DND-41 (cell line): Measurements from ENCODE around the gene SNCA.

Experiments
- ATAC-seq: fragments of 200-7000 bp; cut with Tn5 transposase; 3 replicates; pipeline ENCODE4 v1.9.1; 2021; ENCODE audit warnings: low read depth; ENCODE audit not compliant: insufficient read depth
- DNase-seq: peaks from one replicate; pipeline ENCODE4 v3.0.0-alpha.2; 2020
- H2AFZ ChIP-seq: 2 replicates; pipeline ENCODE4 v1.6.0; 2012; ENCODE audit warnings: low read depth, low read length
- H3K27ac ChIP-seq: 2 replicates; pipeline ENCODE4 v1.5.1; 2012; ENCODE audit warnings: low read length, inconsistent platforms
- H3K27me3 ChIP-seq: fragments of 200-600 bp; sonication (generic); 2 replicates; pipeline ENCODE4 v1.6.0; 2012; ENCODE audit warnings: low read length, mild to moderate bottlenecking, inconsistent platforms; ENCODE audit not compliant: insufficient read depth, poor library complexity
- H3K36me3 ChIP-seq: 2 replicates; pipeline ENCODE4 v1.5.1; 2012; ENCODE audit warnings: low read length, inconsistent platforms; ENCODE audit not compliant: insufficient read depth
- H3K4me1 ChIP-seq: 2 replicates; pipeline ENCODE4 v1.5.1; 2012; ENCODE audit warnings: mild to moderate bottlenecking, low read length; ENCODE audit not compliant: insufficient read depth
- H3K4me2 ChIP-seq: 2 replicates; pipeline ENCODE4 v1.6.0; 2012; ENCODE audit warnings: mild to moderate bottlenecking, moderate library complexity, low read length, inconsistent platforms; ENCODE audit not compliant: insufficient read depth
- H3K4me3 ChIP-seq, 2 experiments: fragments of 200-600 bp in 1 of 2; shearing (Covaris generic) in 1 of 2; 2 replicates each; pipeline ENCODE4 v1.5.1; 2012 to 2016; ENCODE audit warnings: inconsistent platforms in 2 of 2, low read length in 2 of 2, mild to moderate bottlenecking in 2 of 2, low read depth in 1 of 2, moderate library complexity in 1 of 2
- H3K79me2 ChIP-seq: 2 replicates; pipeline ENCODE4 v1.6.0; 2012; ENCODE audit warnings: low read length, inconsistent platforms; ENCODE audit not compliant: insufficient read depth
- H3K9ac ChIP-seq: 2 replicates; pipeline ENCODE4 v1.6.0; 2012; ENCODE audit warnings: low read depth, mild to moderate bottlenecking, inconsistent platforms, low read length, moderate library complexity
- H3K9me3 ChIP-seq: 2 replicates; pipeline ENCODE4 v1.5.1; 2012; ENCODE audit warnings: low read length, moderate library complexity, mild to moderate bottlenecking, inconsistent platforms; ENCODE audit not compliant: insufficient read depth, severe bottlenecking
- H4K20me1 ChIP-seq: 2 replicates; pipeline ENCODE4 v1.6.0; 2012; ENCODE audit warnings: low read length; ENCODE audit not compliant: insufficient read depth
- EZH2 ChIP-seq: IDR thresholded peaks from 3 replicates; pipeline ENCODE4 v1.6.1; 2012; ENCODE audit warnings: borderline replicate concordance, low read depth, mild to moderate bottlenecking, moderate library complexity, low read length, inconsistent platforms; ENCODE audit not compliant: severe bottlenecking
- TF ChIP-seq, protein P1 (sequence below): IDR thresholded peaks from 2 replicates; pipeline ENCODE4 v1.5.1; 2012; ENCODE audit warnings: borderline replicate concordance, low read length, moderate library complexity, mild to moderate bottlenecking; ENCODE audit not compliant: poor library complexity, severe bottlenecking; ENCODE audit errors: extremely low read depth

Gene SNCA

DNA sequence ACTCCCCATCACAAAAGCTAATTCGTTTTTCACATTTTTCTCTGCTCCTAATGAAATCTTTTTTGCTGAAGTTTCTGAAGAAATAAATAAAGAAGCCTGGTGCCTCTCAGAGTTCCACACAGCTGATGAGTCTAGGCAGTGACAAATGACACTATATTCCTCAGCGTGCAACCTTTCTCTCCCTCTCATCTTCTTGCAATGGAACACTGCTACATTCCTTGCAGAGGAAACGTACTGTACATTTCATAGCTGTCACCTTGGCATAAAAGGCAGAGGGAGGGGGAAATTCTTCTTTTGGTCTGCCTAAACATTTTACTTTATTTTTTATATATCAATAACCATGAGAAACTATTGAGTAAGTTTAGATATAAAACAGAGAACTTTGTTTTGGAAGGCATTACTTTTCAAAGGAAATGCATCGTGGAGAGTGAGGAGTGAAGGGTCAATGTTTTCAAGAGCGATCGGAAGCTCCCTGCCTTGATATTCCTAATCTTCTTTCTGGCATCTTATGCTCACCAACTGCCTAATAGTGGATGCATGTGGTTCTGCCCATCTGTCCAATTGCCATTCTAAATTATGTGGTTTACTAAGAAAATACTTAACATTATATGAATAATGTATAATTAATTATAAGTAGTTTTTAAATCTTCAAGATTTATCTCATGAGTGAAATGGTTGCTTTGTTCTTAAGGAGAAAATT is 29.4 kb downstream of the SNCA start:
- no peaks in the 10 kb centered on the region for H3K27me3 ChIP-seq
- no peaks in the 10 kb centered on the region for H3K9me3 ChIP-seq
- H3K27ac ChIP-seq: no peak overlapping the region
- no peak overlapping the region for H3K9ac ChIP-seq
- no peak overlapping the region for H2AFZ ChIP-seq
- H3K4me1 ChIP-seq: no peaks in the 10 kb centered on the region
- no peaks in the 10 kb centered on the region for H4K20me1 ChIP-seq
- H3K4me3 ChIP-seq: no peak overlapping the region
- H3K79me2 ChIP-seq: peaks cover 10% of the 10 kb centered on the region; the same call in 1 of the 2 replicates
- TF ChIP-seq, protein P1, sequence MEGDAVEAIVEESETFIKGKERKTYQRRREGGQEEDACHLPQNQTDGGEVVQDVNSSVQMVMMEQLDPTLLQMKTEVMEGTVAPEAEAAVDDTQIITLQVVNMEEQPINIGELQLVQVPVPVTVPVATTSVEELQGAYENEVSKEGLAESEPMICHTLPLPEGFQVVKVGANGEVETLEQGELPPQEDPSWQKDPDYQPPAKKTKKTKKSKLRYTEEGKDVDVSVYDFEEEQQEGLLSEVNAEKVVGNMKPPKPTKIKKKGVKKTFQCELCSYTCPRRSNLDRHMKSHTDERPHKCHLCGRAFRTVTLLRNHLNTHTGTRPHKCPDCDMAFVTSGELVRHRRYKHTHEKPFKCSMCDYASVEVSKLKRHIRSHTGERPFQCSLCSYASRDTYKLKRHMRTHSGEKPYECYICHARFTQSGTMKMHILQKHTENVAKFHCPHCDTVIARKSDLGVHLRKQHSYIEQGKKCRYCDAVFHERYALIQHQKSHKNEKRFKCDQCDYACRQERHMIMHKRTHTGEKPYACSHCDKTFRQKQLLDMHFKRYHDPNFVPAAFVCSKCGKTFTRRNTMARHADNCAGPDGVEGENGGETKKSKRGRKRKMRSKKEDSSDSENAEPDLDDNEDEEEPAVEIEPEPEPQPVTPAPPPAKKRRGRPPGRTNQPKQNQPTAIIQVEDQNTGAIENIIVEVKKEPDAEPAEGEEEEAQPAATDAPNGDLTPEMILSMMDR: no peak
- no peak for TF ChIP-seq EZH2
- peaks cover 8% of the 10 kb centered on the region; the same call in 1 of the 2 replicates for H3K36me3 ChIP-seq
- ATAC-seq (no peak), DNase-seq (no peak)
- H3K4me2 ChIP-seq: no peak overlapping the region

DNA sequence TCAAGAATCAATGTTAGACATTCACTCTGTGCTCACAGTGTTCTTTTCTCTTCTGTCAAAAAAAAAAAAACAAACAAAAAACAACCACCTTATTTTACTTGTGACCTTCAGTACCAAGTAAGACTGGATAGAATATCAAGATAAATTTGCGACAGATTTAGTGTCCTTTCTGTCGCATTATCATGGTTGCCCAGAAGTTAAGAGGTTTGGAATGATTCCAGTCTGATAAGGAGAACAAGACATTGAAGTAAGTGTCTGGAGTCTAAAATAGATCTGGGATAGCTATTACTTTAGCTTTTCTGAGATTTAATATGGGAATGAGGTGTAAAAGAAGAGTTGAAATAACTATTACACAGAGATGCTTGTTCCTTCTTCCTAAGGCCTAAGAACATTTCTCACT is 31.7 kb downstream of the SNCA start:
- peaks cover 7% of the 10 kb centered on the region; the same call in 1 of the 2 replicates for H3K79me2 ChIP-seq
- H3K4me1 ChIP-seq: no peaks in the 10 kb centered on the region
- no peak overlapping the region for H3K9ac ChIP-seq
- no peak for DNase-seq
- no peak overlapping the region for H2AFZ ChIP-seq
- H4K20me1 ChIP-seq: no peaks in the 10 kb centered on the region
- no peak overlapping the region for H3K27ac ChIP-seq
- no peak overlapping the region for H3K4me2 ChIP-seq
- no peak for TF ChIP-seq EZH2
- TF ChIP-seq, protein P1: no peak
- H3K9me3 ChIP-seq: no peaks in the 10 kb centered on the region
- no peaks in the 10 kb centered on the region for H3K27me3 ChIP-seq
- ATAC-seq: no peak
- H3K36me3 ChIP-seq: peaks cover 2% of the 10 kb centered on the region; the same call in 1 of the 2 replicates
- H3K4me3 ChIP-seq: no peak overlapping the region

DNA sequence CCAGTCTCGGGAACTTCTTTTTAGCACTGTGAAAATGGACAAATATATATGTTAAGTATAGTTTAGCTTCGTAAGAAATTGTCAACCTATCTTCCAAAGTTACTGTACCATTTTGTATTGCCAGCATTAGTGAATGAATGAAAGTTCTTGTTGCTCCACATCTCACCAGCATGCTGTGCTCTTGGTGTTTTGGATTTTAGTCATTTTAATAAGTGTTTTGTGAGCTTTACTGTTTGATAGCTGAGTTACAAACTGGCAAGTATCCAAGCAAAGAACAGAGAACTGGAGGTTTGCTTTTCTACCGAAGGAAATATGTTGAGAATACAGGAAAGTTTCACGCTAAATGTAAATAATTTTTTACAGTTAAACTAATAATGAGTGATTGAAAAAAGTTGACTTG is 33.0 kb downstream of the SNCA start:
- H3K4me1 ChIP-seq: no peaks in the 10 kb centered on the region
- H4K20me1 ChIP-seq: no peaks in the 10 kb centered on the region
- H3K27ac ChIP-seq: no peak overlapping the region
- no peak overlapping the region for H2AFZ ChIP-seq
- ATAC-seq (no peak), DNase-seq (no peak)
- no peak overlapping the region for H3K4me2 ChIP-seq
- peaks cover 5% of the 10 kb centered on the region for H3K79me2 ChIP-seq
- peaks cover 2% of the 10 kb centered on the region; the same call in 1 of the 2 replicates for H3K36me3 ChIP-seq
- no peaks in the 10 kb centered on the region for H3K9me3 ChIP-seq
- no peak overlapping the region for H3K4me3 ChIP-seq
- no peak overlapping the region for H3K9ac ChIP-seq
- TF ChIP-seq, protein P1: no peak
- no peak for TF ChIP-seq EZH2
- no peaks in the 10 kb centered on the region for H3K27me3 ChIP-seq
